ENCODE results near the gene IL12RB1.

DNA sequence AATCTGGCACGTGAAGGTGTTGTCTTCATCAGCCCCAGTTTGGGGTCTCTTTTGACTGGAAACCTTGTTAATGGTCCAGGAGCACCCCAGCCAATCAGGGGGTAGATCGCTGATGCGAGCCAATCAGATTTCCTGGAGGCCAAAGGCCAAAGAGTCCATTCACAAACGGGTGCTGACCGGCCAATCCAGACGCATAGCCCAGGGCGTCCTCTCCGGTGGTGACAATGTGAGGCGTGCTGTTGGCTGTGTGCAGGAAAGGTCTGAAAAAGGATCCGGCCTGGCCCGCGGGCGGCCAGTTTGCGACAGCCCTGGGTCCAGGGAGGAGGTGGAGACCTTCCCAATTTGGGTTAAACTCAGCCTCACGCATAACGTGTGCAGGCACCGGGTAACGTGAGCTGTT is 14.0 kb upstream of the IL12RB1 start:
- TF ChIP-seq, protein P1, sequence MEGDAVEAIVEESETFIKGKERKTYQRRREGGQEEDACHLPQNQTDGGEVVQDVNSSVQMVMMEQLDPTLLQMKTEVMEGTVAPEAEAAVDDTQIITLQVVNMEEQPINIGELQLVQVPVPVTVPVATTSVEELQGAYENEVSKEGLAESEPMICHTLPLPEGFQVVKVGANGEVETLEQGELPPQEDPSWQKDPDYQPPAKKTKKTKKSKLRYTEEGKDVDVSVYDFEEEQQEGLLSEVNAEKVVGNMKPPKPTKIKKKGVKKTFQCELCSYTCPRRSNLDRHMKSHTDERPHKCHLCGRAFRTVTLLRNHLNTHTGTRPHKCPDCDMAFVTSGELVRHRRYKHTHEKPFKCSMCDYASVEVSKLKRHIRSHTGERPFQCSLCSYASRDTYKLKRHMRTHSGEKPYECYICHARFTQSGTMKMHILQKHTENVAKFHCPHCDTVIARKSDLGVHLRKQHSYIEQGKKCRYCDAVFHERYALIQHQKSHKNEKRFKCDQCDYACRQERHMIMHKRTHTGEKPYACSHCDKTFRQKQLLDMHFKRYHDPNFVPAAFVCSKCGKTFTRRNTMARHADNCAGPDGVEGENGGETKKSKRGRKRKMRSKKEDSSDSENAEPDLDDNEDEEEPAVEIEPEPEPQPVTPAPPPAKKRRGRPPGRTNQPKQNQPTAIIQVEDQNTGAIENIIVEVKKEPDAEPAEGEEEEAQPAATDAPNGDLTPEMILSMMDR (IDR thresholded peaks at IDR 0.05) = no peak
- no peak for TF ChIP-seq POLR2A (IDR thresholded peaks at IDR 0.05)

Measured in thyroid gland (tissue), 4 donors.